GM23248 (cell line): ENCODE measurements around the gene CCDC192.

Source experiments
- EZH2 ChIP-seq: fragments of 200-600 bp; sonication (generic); IDR thresholded peaks from 2 replicates; pipeline ENCODE4 v1.6.1; 2018; ENCODE audit warnings: antibody characterized with exemption, mild to moderate bottlenecking; ENCODE audit not compliant: insufficient read depth, poor library complexity, severe bottlenecking
- EZH2phosphoT487 ChIP-seq: fragments of 200-600 bp; sonication (generic); IDR thresholded peaks from 2 replicates; pipeline ENCODE4 v1.6.1; 2018; ENCODE audit warnings: antibody characterized with exemption, moderate library complexity, mild to moderate bottlenecking, low read depth; ENCODE audit not compliant: insufficient read depth

- TF ChIP-seq EZH2phosphoT487 (no peak), EZH2 (no peak)
Measured at GRCh38 chr5:127911619-127912018, 208.4 kb downstream of the CCDC192 start.
